Measurements from ENCODE around the gene ABLIM3.

DNA sequence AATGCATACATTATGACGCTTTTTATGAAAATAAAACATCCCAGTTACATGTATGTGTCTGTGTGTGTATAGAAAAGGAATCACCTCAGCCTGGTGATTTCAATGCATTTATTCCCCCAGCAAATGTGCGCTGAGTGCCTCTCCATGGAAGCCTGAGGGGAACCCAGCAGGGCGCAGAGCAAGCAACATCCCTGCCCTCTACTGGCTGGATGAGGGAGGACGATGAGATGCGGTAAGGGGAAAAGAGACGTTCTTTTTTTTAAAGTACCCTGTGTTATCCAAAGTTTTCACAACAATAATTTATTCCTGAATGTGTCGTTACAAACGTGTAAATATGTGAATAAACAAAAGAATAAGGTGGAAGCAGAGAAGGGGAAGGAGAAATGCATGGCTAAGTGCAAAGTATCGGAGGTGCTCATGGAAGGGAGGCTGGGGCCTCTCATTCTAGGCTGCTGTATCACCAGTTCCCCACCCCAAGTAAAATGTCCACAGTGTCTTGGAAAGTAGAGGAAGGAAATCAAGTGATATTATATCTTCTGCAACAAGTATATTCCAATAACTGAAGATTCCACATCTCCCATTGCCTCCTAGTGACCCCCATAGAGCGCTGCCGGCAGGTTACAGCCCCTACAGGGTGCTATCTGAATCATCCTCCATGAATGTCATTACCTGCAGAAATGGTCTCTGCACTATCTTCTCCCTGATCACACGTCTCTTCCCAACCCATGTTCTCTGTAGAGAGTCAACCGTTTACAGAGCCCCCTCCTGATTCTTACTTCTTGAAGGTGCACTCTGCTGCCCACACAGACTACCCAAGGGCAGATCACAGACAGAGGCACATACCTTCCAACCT lies 13.0 kb upstream of the ABLIM3 start:
- no peak for TF ChIP-seq POLR2A (IDR thresholded peaks at IDR 0.05)
- TF ChIP-seq, protein P1, sequence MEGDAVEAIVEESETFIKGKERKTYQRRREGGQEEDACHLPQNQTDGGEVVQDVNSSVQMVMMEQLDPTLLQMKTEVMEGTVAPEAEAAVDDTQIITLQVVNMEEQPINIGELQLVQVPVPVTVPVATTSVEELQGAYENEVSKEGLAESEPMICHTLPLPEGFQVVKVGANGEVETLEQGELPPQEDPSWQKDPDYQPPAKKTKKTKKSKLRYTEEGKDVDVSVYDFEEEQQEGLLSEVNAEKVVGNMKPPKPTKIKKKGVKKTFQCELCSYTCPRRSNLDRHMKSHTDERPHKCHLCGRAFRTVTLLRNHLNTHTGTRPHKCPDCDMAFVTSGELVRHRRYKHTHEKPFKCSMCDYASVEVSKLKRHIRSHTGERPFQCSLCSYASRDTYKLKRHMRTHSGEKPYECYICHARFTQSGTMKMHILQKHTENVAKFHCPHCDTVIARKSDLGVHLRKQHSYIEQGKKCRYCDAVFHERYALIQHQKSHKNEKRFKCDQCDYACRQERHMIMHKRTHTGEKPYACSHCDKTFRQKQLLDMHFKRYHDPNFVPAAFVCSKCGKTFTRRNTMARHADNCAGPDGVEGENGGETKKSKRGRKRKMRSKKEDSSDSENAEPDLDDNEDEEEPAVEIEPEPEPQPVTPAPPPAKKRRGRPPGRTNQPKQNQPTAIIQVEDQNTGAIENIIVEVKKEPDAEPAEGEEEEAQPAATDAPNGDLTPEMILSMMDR (IDR thresholded peaks at IDR 0.05) = peak; percentile 11 to 59 (median 42)

All from adrenal gland (tissue), 5 donors.